ENCODE results near the gene ADCY2.

- no peak for TF ChIP-seq EZH2 (IDR thresholded peaks at IDR 0.05; ENCODE audit: low read depth, unreplicated experiment)
- TF ChIP-seq REST (IDR thresholded peaks at IDR 0.05; ENCODE audit: unreplicated experiment), result no peak
- no peak for TF ChIP-seq ZNF114 (CRISPR knock-in tag; IDR thresholded peaks at IDR 0.05)
- no peak for TF ChIP-seq CTCF (conservative IDR thresholded peaks at IDR 0.05; ENCODE audit: low read depth in 2 of 2)
- no peak for TF ChIP-seq ZNF331 (CRISPR knock-in tag; IDR thresholded peaks at IDR 0.05; ENCODE audit: low read depth)
Measured at GRCh38 chr5:7868427-7868772, 472.5 kb downstream of the ADCY2 start.

Measured in GM23338 (cell line).